ENCODE data around the gene OR13J1. TPM values are rescaled to one million over a fixed set of nuclear protein-coding genes. Genes with fewer than 3 reads are reported as not detected.
A peak's percentile ranks its signal among the peaks of the same experiment; 100 is the strongest.

OR13J1 gene
- total RNA-seq, 1 donor from 2014 or later = not detected

DNA sequence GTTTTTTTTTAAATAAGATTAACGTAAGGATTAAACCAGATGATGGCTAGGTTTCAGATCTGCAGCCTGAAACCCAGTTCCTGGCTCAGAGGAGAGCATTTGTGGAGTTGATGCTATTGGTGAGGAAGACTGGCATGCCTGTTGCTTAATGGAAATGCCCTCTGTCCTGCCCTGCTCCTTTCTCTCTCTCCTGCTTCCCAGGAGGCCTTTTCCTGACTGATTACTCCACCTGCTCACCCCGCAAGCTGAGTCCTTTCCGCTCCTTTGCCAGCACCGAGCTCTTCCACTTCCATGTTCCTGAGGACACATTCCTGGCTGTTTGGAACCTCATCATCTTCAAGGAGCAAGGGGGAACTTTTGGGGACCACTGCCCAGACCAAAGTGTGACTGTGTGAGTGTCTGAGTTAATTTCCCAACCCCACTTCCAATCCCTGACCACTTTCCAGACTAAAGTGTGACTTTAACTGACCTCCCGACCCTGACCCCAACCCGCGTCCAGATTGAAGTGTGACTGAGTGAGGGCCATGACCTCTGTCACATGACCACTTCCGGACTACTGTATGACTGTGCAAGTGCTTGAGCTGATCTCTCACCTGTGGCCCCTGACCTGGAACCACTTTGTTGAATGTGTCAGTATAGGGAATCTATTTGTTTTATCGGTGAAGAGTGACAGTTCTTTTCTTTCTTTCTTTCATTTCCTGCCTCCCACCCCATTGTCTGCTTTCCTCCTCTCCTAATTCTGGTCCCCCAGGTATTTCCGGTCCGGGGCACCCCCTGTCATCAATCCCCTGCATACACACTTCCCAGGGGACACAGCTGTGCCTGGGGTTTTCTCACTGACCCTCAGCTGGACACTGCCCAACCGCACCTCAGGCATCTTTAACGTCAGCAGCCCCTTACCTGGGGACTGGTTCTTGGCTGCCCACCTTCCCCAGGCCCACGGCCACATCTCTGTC is 35.7 kb downstream of the OR13J1 start:
- intact Hi-C loops (cut with micrococcal nuclease) = no loop called here

DNA sequence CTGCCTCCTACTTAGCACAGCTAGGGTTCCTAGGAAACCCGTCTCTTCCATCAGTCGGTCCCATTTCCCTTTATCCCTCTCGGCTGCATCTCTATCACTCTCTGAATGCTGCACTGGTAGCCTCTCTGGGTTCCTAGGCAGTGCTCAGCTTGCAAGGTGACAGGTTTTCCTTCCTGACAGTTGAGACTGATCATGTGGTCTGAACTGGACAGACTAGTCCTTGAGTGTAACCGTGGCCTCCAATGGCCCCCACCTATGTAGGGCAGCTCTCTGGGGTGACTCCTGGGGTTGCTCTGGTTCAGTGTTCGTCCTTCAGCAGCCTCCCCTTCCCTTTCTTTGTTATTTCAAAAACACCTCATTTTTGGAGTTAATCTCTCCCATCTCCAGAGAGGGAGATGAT is 37.4 kb downstream of the OR13J1 start:
- intact Hi-C loops (cut with micrococcal nuclease) = no loop called here
- TF ChIP-seq, protein P1, sequence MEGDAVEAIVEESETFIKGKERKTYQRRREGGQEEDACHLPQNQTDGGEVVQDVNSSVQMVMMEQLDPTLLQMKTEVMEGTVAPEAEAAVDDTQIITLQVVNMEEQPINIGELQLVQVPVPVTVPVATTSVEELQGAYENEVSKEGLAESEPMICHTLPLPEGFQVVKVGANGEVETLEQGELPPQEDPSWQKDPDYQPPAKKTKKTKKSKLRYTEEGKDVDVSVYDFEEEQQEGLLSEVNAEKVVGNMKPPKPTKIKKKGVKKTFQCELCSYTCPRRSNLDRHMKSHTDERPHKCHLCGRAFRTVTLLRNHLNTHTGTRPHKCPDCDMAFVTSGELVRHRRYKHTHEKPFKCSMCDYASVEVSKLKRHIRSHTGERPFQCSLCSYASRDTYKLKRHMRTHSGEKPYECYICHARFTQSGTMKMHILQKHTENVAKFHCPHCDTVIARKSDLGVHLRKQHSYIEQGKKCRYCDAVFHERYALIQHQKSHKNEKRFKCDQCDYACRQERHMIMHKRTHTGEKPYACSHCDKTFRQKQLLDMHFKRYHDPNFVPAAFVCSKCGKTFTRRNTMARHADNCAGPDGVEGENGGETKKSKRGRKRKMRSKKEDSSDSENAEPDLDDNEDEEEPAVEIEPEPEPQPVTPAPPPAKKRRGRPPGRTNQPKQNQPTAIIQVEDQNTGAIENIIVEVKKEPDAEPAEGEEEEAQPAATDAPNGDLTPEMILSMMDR (IDR thresholded peaks at IDR 0.05; ENCODE audit: borderline replicate concordance) = no peak
- Histone ChIP-seq H3K27ac (replicated peaks) (peak overlapping the region; percentile 75), H3K4me3 (no peak overlapping the region), H3K27me3 (ENCODE audit: low read depth) (no peaks in the 10 kb centered on the region), H3K36me3 (peaks cover 6% of the 10 kb centered on the region), H3K4me1 (peaks cover 61% of the 10 kb centered on the region), H3K9me3 (replicated peaks) (no peaks in the 10 kb centered on the region)
- DNase-seq = no peak

More for the DNA sequence above, 35.7 kb downstream of the OR13J1 start:
- H3K4me3 ChIP-seq = no peak overlapping the region
- TF ChIP-seq, protein P1 (IDR thresholded peaks at IDR 0.05; ENCODE audit: borderline replicate concordance) = no peak
- no peak for DNase-seq
- peak overlapping the region; percentile 75 for H3K27ac ChIP-seq (replicated peaks)
- peaks cover 52% of the 10 kb centered on the region for H3K4me1 ChIP-seq
- no peaks in the 10 kb centered on the region for H3K9me3 ChIP-seq (replicated peaks)
- peaks cover 6% of the 10 kb centered on the region for H3K36me3 ChIP-seq
- H3K27me3 ChIP-seq (ENCODE audit: low read depth) = no peaks in the 10 kb centered on the region

DNA sequence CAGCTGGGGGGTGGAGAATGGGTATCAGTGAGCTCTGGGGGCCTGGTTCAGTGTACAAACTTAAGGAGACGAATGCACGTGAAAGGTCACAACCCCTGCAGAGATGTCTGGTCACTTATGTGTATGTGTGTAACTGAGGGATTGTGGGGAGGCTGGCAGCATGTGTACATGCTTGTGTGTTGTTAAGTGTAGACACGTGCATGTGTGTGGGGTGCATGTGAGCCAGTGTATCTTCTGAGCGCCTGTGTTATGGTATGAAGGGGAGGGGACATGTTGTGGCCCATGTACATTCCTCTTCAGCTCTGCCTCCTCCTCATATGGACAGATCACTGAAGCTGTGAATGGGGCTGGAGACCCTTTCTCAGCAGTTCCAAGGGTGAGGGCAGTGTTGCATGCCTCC is 39.2 kb downstream of the OR13J1 start:
- no peaks in the 10 kb centered on the region for H3K9me3 ChIP-seq (replicated peaks)
- peaks cover 6% of the 10 kb centered on the region for H3K36me3 ChIP-seq
- DNase-seq = no peak
- intact Hi-C loops (cut with micrococcal nuclease) = no loop called here
- H3K27ac ChIP-seq (replicated peaks) = no peak overlapping the region
- H3K27me3 ChIP-seq (ENCODE audit: low read depth) = no peaks in the 10 kb centered on the region
- TF ChIP-seq, protein P1 (IDR thresholded peaks at IDR 0.05; ENCODE audit: borderline replicate concordance) = no peak
- peaks cover 68% of the 10 kb centered on the region for H3K4me1 ChIP-seq
- no peak overlapping the region for H3K4me3 ChIP-seq

DNA sequence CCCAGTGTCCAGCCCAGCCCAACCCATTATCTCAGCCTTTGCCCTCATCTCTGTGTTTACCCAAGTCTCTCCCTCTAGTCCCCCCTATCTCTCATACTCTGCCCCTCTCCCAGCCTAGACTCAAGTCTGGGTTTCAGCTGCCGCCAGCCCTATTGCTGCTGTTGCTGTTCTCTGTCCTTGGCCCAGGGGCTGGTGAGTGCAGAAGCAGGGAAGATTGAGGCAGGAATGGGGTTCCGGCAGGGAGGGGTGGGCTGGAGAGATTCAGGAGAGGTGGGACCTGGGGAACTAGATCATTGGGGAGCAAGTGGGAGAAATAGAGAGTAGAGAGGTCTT is 40.5 kb downstream of the OR13J1 start:
- DNase-seq = no peak
- Histone ChIP-seq H3K27ac (replicated peaks) (peak overlapping the region; percentile 97), H3K27me3 (ENCODE audit: low read depth) (no peaks in the 10 kb centered on the region), H3K4me3 (peak overlapping the region; percentile 88), H3K9me3 (replicated peaks) (no peaks in the 10 kb centered on the region), H3K36me3 (peaks cover under 1% of the 10 kb centered on the region), H3K4me1 (peaks cover 64% of the 10 kb centered on the region)
- TF ChIP-seq, protein P1 (IDR thresholded peaks at IDR 0.05; ENCODE audit: borderline replicate concordance) = no peak
- intact Hi-C loops (cut with micrococcal nuclease) = no loop called here

DNA sequence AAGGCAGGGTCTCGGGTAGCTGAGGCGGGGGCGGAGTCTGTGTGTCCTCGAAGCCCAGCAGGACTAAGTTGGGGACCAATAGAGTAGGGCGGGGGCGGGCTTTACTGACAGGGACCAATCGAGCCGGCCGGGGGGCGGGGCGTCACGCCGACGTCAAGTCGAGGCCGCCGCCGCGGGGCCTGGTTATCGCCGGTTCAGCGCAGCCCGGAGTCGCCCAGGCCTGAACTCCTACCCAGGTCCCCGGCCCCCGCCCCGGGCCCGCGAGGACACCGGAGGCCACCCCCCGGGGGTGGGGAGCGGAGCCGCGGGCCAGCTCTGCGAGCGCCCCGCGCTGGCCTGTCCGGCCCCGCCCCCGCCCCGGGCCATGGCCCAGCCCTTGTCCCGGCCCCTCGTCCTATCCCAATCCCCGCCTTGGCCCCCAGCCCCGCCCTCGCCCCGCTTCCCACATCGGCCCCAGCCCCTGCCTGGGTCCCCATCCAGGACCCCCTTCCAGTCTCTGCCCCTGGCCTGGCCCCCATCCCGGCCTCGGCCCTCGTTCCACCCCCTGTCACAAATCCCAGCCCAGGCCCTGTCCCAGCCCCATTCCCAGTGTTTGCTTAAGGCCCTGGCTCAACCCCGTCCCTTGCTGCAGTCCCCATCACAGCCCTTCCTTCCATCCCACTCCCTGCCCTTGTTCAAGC is 41.0 kb downstream of the OR13J1 start, which contains the start of gene TMEM8B:
Gene TMEM8B (plus strand): TSS at position 145 of the 680 bp plus-strand sequence. CDS start 220 bp downstream, at position 365.
- TF ChIP-seq, protein P1 (IDR thresholded peaks at IDR 0.05; ENCODE audit: borderline replicate concordance) = no peak
- intact Hi-C loops (cut with micrococcal nuclease) = no loop called here
- H3K9me3 ChIP-seq (replicated peaks) = no peaks in the 10 kb centered on the region
- H3K4me1 ChIP-seq = peaks cover 59% of the 10 kb centered on the region
- H3K4me3 ChIP-seq = peak within 1 kb of the TSS; percentile 88
- H3K36me3 ChIP-seq = no peaks in the 10 kb centered on the region
- DNase-seq = peak; percentile 99
- no peaks in the 10 kb centered on the region for H3K27me3 ChIP-seq (ENCODE audit: low read depth)
- peak within 1 kb of the TSS; percentile 97 for H3K27ac ChIP-seq (replicated peaks)

Data from left ventricle myocardium inferior (tissue), 1 donor.